ENCODE results near the gene CCDC106.
A peak's percentile ranks its signal among the peaks of the same experiment; 100 is the strongest.

The CCDC106 gene

GRCh38 chr19:55602104-55603001 is 45.7 kb upstream of the CCDC106 start:
- H3K4me3 ChIP-seq (replicated peaks in 1 of 2; ENCODE audit: low read depth in 2 of 2, low read length in 2 of 2) = no peak overlapping the region
- no peak for DNase-seq (ENCODE audit: low read depth in 2 of 2)
- TF ChIP-seq CTCF (IDR thresholded peaks at IDR 0.05; ENCODE audit: low read depth, low read length) = no peak

- no peak overlapping the region for H3K4me3 ChIP-seq (replicated peaks in 1 of 2; ENCODE audit: low read depth in 2 of 2, low read length in 2 of 2)
- DNase-seq (ENCODE audit: low read depth in 2 of 2) = no peak
- TF ChIP-seq CTCF (IDR thresholded peaks at IDR 0.05; ENCODE audit: low read depth, low read length) = no peak
Measured at GRCh38 chr19:55603115-55603514, 44.9 kb upstream of the CCDC106 start.

- no peak for TF ChIP-seq CTCF (IDR thresholded peaks at IDR 0.05; ENCODE audit: low read depth, low read length)
- no peak overlapping the region for H3K4me3 ChIP-seq (replicated peaks in 1 of 2; ENCODE audit: low read depth in 2 of 2, low read length in 2 of 2)
- DNase-seq (ENCODE audit: low read depth in 2 of 2) = no peak
Measured at GRCh38 chr19:55603581-55604292, 44.3 kb upstream of the CCDC106 start.

- no peak for TF ChIP-seq CTCF (IDR thresholded peaks at IDR 0.05; ENCODE audit: low read depth, low read length)
- H3K4me3 ChIP-seq (replicated peaks in 1 of 2; ENCODE audit: low read depth in 2 of 2, low read length in 2 of 2) = peak overlapping the region; percentile 88 to 97
- DNase-seq (ENCODE audit: low read depth in 2 of 2) = peak; percentile 98
Measured at GRCh38 chr19:55605207-55605636, 42.8 kb upstream of the CCDC106 start.

GRCh38 chr19:55605637-55606470 is 42.2 kb upstream of the CCDC106 start, which contains the start of gene ZNF865:
Gene ZNF865 (plus strand): TSS chr19:55605647. CDS start chr19:55613619, 7,972 bp downstream.
- DNase-seq (ENCODE audit: low read depth in 2 of 2) = peak; percentile 91
- TF ChIP-seq CTCF (IDR thresholded peaks at IDR 0.05; ENCODE audit: low read depth, low read length) = peak; percentile 92
- peak within 1 kb of the TSS; percentile 88 to 97 for H3K4me3 ChIP-seq (replicated peaks in 1 of 2; ENCODE audit: low read depth in 2 of 2, low read length in 2 of 2)

- peak overlapping the region; percentile 88 to 97 for H3K4me3 ChIP-seq (replicated peaks in 1 of 2; ENCODE audit: low read depth in 2 of 2, low read length in 2 of 2)
- no peak for DNase-seq (ENCODE audit: low read depth in 2 of 2)
- no peak for TF ChIP-seq CTCF (IDR thresholded peaks at IDR 0.05; ENCODE audit: low read depth, low read length)
Measured at GRCh38 chr19:55606471-55606787, 41.6 kb upstream of the CCDC106 start.

Data from cardiac fibroblast (primary cell).